ENCODE results near the gene PRRC2B.
"Not testable (repeated sequence)": the region's sequence is repeated elsewhere in the genome, so short reads cannot be mapped to it uniquely, and the experiment has no call there.

The PRRC2B gene

DNA sequence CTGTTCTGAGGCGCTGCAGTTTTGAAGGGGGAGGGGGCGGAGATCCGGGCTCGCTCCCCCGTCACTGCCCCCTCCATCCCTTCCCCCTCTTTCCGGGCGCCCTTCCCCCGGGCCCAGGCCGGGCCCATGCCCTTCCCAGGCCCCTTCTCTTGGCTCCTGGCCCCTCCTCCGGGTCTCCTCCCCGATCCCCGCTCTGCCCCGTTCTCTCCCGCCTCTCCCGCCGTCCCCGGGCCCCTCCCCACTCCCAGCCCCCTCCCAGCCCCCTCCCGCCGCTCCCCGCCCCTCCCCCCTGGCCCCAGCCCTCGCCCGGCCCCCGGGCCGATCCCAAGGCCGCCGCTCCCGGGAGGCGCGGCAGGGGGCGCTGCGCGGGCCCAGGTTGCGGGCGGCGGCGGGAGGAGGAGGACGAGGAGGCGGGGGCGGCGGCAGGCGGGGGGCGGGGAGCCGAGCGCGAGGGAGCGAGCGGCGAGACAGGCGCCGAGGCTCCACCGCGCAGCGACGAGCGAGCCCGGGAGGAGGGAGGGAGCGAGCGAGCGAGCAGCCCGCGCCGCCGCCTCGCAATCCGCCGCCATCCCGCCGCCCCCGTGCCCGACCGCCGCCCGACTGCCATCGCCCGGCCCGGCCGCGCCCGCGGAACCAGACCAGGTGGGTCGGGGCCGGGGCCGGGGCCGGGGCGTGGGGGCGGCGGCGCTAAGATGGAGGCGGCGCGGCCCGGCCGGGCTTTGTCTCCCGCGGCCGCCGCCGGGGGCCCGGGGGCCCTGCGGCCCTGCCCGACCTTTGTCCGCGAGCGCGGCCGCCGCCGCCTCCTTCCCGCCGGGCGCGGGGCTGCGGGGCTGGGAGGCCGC lies at the start of gene PRRC2B:
Gene PRRC2B (plus strand): TSS at position 465 of the 842 bp plus-strand sequence. CDS start 36,059 bp downstream, outside the sequence.
- peak; percentile 68 to 93 (median 77) for DNase-seq

DNA sequence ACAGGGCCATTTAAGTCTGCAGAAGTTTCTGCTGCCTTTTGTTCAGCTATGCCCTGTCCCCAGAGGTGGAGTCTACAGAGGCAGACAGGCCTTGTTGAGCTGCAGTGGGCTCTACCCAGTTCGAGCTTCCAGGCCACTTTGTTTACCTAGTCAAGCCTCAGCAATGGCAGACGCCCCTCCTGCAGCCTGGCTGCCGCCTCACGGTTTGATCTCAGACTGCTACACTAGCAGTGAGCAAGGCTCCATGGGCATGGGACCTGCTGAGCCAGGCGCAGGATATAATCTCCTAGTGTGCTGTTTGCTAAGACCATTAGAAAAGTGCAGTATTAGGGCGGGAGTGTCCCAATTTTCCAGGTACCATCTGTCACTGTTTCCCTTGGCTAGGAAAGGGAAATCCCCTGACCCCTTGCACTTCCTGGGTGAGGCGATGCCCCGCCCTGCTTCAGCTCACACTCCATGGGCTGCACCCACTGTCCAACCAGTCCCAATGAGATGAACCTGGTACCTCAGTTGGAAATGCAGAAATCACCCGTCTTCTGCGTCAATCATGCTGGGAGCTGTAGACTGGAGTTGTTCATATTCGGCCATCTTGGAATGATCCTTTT lies 48.9 kb upstream of the PRRC2B start:
- DNase-seq = not testable (repeated sequence)

DNA sequence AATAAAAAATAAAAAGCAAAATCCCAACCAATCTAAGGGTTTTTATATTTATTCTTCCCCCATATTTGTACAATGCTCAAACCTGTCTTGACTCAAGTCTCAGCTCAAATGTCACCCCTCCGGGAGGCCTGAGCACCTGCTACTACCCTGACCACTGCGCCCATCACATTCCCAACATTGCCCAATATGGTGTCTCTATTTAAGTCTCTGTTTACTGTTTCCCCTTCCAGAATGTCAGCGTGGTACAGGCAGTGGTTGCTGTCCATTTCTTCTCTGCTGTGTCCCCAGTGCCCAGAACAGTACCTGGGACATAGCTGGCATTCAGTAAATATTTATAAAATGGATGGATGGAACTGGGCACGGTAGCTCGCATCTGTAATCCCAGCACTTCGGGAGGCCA lies 47.3 kb upstream of the PRRC2B start:
- DNase-seq = no peak

DNA sequence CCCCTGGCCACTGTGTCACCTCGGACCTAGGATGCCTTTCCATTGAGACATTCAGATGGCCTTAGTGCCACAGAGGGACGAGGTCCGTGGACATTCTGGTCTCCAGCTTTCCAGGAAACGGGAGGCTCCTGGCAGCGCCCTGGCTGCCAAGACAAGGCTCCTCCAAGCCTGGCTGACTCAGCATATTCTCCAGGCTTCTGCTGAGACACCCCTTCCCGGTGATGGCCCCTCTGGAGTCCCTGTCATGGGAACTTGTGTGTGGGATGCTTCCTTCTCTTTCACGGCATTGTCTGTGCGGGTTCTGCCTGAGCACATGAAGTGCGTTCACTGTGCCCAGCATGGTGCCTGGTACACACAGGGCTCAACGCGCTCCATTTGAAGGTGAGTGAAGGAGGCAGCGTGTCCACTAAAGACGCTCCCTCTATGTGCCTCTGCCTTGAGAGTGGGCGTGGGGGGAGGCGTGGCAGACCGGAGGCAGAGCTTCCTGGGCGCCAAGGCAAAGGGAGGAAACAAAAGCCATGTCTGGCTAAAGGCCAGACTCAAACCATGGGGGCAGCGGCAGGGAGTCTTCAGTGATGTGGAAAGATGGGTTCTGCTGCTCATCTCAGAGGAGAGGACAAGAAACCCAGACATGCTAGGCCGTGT lies 46.4 kb upstream of the PRRC2B start:
- no peak for DNase-seq

DNA sequence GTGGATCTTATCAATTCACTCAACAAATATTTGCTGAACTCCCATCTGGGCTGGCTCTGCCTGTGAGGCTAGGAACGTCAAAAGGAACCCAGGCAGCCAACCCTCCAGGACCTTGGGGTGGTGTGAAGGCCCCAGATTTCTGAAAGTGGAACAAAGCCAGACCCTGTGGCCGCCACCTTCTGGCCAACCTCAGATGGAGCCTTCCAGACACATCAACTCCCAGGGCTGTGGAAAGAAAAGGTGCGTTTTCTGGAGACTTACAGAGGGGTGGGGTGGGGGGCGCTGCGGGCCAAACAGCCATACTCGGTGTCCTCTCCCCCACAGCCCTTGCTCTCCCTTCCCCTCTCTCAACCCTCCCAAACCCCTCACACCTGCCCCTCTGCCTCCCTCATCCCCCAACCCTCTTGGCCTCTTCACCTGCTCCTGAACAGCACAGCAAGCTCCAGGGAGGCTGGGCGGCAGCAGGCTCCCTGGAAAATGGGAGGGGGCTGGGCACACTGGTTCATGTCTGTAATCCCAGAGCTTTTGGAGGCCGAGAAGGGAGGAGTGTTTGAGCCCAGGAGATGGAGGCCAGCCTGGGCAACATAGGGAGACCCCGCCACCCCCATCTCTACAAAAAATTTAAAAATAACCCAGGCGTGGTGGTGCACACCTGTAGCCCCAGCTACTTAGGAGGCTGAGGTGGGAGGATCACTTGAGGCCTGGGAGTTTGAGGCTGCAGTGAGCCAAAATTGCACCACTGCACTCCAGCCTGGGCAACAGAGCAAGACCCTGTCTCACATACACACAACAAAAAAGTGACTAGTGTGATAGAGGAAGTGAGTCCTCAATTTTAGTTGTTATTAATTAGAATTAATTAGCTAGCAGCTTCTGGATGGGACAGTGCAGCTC lies 45.0 kb upstream of the PRRC2B start:
- DNase-seq = no peak

DNA sequence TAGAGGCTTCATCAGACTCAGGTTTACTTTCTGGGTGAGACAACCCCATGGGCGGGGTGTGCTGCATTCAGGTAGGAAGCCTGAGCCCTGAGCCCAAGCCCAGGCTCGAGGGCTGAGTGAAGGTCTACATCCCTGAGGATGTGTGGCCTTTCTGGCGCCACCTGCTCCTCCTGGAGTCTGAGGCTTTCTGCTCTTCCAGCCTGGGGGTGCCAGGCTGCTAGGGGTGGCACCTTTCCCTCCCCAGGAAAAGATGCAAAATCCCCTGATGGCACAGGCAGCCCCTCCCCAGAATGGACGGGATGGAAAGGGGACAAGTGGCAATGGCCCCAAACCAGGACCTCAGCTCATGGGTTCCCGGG lies 44.4 kb upstream of the PRRC2B start:
- no peak for DNase-seq

DNA sequence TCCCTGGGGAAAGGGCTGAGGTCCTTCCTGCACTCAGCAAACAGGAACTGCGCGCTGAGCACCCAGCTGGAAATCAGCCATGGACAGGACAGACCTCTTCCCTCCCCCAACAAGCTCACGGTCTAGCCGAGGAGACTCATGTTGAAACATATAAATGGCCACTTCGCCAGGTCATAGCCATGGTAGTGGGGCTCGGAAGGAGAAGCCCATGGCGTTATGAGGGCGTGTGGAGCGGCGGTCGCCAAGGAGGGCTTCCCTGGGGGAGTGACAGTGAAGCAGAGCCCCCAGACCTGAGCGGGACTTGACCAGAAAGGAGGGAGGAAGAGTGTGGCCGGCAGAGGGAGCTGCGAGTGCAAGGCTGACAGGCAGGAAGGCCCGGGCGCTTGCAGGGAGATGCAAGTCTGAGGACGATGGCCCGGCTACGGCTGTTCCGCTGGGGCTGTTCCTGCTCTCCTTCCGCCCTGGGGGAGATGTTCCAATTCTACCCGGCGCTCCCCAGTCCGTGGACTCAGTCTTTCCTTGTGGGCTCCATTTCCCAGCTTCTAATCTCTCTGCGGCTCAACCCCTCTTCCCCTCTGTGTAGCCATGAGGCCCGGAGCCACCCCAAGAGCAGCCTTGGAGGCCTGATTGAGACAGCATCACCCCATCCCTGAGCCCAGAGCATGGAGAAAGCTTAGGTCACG lies 43.9 kb upstream of the PRRC2B start:
- peak; percentile 61 to 87 (median 77) for DNase-seq

DNA sequence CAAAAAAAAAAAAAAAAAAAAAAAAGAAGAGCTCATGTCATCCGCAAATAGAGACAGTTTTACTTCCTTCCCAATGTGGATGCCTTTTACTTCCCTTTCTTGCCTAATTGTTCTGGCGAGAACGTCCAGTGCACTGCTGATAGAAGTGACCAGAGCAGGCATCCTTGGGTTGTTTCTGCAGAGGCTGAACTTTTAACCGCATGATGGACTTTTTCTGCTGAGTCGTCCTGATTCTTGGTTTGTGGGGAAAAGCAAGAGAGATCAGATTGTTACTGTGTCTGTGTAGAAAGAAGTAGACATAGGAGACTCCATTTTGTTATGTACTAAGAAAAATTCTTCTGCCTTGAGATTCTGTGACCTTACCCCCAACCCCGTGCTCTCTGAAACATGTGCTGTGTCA lies 37.4 kb upstream of the PRRC2B start:
- not testable (repeated sequence) for DNase-seq

DNA sequence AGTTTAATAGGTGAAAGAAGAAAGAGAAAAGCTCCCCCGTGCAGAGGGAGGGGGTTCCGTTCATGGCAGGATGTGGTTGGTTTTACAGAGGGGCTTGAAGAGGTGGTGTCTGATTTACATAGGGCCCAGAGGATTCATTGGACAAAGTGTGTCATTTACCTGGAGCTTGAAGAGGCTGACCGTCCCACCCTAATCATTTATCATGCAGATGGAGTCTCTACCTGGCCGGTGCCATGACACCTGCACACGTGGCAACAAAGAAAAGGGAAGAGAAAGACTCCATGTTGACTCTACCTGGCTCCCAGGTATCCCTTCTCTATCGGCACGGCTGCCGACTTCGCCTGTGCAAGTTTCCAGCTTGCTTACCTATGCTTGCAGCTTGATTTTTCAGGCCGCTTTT lies 35.3 kb upstream of the PRRC2B start:
- no peak for DNase-seq

DNA sequence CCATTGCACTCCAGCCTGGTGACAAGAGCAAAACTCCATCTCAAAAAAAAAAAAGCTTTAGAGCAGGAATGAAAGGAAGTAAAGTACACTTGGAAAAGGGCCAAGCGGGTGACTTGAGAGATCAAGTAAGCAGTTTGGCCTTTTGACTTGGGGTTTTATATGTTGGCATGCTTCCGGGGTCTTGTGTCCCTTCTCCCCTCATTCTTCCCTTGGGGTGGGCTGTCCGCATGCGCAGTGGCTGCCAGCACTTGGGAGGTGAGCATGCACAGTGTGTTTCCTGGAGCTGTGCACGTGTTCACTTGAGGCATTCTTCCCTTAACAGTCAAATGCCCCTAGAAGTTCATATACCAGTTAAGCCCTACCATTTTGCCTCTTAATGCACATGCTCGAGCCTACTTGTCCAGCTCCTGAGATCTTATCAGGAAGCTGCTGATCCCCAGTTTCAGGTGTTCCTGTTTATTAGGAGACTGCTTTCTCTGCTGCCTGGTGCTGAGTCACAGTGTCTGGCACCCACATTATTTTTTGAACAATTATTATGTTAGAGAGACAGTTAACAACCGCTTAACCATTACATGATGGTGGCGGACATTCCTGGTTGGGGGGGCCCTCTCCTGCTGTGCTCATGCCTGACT lies 32.6 kb upstream of the PRRC2B start:
- no peak for DNase-seq

DNA sequence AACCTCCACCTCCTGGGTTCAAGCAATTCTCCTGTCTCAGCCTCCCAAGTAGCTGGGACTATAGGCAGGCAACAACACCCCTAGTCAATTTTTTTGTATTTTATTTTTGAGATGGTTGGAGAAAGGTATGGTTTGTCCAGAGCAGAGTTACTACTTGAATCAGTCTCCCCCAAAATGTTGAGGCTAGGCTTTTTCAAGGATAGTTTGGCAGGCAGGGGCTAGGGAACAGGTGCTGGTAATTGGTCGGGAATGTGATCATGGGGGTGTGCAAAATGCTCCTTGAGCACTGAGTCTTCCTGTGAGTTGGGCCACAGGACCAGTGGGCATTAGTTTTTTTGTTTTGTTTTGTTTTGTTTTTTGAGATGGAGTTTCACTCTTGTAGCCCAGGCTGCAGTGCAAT lies 28.3 kb upstream of the PRRC2B start:
- DNase-seq = no peak

DNA sequence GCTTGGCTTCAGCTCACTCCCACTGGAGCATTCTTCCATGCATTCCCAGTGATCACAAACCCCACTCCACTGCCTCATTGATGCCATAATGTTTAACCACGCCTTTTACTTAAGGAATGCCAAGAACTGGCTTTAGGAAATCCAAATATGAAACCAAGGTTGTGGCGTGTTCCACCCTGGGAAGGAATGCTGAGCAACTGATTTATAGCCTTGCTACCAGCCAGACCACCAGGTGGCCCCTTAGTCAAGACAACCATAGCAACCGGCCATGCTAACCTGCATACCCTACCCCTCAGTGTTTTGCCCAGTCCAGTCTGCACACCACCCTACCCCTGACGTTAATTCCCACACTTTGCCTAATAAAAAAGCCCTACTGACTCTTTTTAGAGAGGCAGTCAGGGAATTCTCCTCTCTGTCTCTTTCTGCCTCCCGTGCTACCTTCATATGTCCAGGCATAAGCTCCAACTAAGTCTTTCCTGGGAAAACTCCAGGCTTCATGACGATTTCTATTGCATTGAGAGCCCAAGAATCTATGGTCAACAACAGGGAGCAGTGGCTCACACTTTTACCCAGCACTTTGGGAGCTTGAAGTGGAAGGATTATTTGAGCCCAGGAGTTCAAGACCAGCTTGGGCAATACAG lies 27.0 kb upstream of the PRRC2B start:
- DNase-seq = no peak

DNA sequence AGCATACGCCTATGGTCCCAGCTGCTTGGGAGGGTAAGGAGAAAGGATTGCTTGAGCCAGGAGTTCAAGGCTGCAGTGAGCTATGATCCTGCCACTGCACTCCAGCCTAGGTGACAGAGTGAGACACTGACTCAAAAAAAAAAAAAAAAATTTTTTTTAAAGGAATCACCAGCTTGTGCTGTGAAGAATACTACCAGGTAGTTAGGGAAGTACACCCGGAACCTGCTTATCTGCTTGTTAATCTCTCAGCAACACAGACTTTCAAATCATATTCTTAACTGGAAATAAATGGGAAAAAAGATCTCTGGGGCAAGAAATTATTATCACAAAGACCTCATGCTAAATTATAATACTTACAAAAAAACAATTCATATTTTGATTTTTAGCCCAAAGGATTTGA lies 26.4 kb upstream of the PRRC2B start:
- DNase-seq = no peak

DNA sequence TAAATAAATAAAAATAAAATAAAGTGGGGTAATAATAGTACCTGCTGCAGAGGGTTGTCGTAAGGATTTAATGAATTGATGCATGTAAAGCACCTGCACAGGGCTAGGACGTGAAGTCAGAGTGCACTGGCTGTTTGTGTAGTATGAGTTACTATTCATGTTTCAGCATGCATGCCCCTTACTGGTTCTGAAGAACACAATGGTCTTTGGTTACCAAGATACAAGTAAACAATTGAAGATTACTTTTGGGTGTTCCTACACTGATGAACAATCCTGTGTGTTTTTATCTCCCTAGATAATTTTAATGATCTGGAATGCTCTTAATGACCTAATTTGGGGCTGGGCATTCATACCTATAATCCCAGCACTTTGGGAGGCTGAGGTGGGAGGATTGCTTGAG lies 23.2 kb upstream of the PRRC2B start:
- no peak for DNase-seq

DNA sequence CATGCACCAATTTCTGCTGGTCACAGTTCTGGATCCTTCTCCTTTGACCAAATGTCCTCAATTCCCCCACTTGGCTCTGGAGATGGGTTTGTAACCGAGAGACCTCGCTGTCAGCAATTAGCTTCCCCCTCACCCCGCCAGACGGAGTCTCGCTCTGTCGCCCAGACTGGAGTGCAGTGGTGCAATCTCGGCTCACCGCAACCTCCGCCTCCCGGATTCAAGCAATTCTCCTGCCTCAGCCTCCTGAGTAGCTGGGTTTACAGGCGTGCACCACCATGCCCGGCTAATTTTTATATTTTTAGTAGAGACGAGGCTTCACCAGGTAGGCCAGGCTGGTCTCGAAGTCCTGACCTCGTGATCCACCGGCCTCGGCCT lies 21.3 kb upstream of the PRRC2B start:
- peak in 1 of 5 experiments; percentile 9 for DNase-seq

DNA sequence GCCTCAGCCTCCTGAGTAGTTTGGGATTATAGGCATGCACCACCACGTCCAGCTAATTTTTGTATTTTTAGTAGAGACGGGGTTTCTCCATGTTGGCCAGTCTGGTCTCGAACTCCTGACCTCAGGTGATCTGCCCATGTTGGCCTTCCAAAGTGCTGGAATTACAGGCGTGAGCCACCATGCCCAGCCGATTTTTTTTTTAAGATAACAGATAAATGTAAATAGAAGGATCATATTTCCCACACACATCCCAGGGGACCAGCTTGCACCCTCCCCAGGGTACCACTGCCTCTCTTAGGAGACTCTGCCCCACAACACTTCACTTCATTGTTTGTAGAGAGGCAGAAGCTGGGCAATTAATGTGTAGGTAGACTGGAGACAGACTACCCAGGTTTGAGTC lies 19.2 kb upstream of the PRRC2B start:
- not testable (repeated sequence) for DNase-seq

DNA sequence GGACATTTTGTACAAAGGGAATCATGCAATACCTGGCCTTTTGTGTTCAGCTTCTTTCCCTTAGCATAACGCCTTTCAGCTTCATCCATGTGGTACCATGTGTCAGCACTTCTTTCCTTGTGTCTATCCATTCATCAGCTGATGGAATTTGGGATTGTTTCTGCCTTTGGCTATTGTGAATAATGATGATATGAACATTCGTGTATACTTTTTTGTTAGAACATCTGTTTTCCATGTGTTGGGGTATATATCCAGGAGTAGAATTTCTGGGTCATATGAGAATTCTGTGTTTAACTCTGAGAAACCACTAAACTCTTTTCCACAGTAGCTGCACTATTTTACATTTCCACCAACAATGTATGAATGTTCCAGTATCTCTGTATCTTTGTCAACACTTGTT lies 14.8 kb upstream of the PRRC2B start:
- no peak for DNase-seq

DNA sequence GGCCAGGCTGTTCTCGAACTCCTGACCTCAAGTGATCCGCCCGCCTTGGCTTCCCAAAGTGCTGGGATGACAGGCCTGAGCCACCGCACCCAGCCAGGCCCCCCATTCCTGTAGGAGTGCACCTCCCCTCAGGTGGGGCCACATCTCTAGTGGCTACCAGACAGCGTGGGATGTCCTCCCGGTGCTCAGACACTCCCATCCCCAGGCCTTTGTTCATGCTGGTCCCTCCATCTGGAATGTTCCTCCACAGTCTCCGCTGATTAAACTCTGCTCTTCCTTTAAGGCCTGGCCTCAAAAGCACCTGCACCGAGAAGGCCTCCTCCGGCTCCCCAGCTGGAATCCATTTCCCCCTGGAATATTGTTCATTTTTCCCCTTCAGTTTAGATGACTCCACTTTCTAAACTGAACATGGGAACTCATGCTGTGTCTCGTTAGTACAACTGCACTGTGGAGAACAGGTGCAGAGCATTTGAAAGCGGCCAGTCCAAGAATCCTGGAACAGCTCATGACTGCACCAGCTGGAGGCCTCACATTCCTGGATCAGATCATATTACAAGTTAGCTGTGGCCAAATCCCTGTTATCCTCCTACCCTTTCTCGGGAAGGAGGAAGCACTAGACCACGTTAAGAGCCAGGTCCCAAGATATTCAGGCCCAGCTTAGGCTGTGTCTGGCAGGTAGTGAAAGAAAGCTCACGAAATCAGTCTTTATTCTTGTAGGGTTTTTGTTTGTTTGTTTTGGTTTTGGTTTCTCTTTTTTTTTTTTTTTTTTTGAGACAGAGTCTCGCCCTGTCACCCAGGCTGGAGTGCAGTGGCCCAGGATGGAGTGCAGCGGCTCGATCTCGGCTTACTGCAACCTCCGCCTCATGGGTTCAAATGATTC lies 10.8 kb upstream of the PRRC2B start:
- DNase-seq = no peak

DNA sequence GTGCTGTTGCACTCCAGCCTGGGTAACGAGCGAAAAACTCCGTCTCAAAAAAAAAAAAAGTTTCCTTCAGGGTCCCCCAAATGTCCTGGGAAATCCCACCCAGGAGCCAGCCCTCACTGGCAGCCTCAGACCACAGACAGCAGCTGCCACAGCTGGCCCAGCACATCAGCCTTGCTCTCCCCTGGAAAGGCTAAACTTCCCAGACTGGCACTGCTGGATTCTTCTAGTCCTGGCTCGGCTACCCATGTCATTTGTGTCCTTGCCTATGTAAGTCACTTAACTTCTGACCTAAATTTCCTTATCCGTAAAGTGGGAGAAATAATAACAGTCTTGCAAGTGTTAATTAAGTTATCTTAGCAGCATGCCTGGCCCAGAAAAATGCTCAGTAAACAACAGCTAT lies 8.6 kb upstream of the PRRC2B start:
- no peak for DNase-seq

DNA sequence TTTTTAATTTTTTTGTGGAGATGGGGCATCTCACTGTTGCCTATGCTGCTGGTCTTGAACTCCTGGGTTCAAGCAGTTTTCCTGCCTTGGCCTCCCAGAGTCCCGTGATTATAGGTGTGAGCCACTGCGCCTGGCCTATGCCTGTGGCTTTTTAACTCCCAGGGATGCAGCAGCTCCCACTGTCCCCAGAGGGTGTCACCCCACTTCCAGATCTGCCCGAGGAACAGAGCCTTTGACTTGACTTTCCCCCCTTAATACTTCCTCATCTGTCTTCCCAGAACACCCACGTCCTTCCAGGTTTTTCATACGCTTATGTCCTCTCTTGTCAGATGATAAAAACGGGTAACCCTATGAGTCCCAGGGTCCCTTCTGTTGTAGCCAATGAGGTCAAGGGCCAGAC lies 7.6 kb upstream of the PRRC2B start:
- no peak for DNase-seq
